GM21825 (cell line): ENCODE results near the gene STT3B.
"Not testable (repeated sequence)": the region's sequence is repeated elsewhere in the genome, so short reads cannot be mapped to it uniquely, and the experiment has no call there.

Experiments used
- ATAC-seq: cut with Tn5 transposase; IDR thresholded peaks from one replicate; pipeline ENCODE4 v1.9.1; 2021; ENCODE audit warnings: mild to moderate bottlenecking, moderate library complexity; ENCODE audit not compliant: unreplicated experiment

STT3B gene

GRCh38 chr3:31532587-31533168 is at the start of gene STT3B:
TSS of gene STT3B (plus strand) at chr3:31532925. CDS start at chr3:31532999, 74 bp downstream.
- ATAC-seq = peak; percentile 51

GRCh38 chr3:31483776-31484175 is 48.9 kb upstream of the STT3B start:
- ATAC-seq = no peak

DNA sequence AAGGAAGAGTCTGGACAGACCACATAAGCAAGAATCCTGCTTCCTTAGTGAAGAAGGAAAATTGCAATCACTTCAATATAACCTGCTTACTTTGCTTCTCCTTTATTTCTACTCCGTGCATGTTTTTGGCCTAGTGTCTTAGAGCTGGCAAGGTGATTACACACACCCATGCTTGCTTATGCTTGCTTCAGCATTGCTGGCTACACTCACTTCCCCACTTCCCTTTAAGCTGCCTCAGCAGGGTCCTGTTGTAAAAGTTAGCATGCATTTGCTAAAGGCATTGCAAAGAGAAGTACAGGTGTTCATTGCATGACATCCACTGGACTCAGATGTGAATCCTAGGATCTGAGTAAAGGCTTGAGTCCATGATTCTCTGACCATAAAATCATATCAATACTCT is 47.5 kb upstream of the STT3B start:
- no peak for ATAC-seq

GRCh38 chr3:31486865-31487533 is 45.7 kb upstream of the STT3B start:
- ATAC-seq = no peak

GRCh38 chr3:31488475-31489017 is 44.2 kb upstream of the STT3B start:
- no peak for ATAC-seq

DNA sequence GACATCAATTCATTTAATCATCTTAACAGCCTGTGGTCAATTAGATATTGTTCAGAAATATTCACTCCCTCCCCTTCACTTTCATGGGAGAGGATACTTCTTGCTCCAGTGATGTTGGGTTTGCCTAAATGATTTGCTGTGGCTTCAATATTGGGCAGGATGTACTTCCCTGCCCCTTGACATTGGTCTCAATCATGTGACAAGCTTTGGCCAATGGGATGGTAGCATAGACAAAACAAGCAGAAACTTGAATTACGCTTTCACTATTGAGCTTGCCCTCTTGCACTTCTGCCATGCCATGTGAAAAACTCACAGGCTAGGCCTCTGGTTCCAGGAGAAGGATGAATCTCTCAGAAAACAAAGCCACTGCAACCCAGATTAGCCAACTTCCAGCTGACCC is 42.2 kb upstream of the STT3B start:
- no peak for ATAC-seq

DNA sequence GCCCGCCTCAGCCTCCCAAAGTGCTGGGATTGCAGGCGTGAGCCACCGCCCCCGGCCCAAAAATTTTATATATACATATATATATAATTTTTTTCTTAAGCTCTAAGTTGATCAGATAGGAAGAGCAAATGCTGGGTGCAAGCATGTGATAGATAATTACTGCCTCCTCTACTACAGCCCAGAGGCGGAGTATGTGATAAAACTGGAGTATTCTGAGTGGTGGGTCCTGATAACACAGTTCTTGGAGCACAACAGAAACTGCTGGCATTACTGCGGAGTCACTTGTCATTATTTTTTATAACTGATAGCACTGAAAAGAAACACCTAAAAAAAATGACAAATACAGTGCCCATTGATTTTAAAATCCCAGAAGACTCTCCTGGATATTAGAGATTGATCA is 41.1 kb upstream of the STT3B start:
- no peak for ATAC-seq

DNA sequence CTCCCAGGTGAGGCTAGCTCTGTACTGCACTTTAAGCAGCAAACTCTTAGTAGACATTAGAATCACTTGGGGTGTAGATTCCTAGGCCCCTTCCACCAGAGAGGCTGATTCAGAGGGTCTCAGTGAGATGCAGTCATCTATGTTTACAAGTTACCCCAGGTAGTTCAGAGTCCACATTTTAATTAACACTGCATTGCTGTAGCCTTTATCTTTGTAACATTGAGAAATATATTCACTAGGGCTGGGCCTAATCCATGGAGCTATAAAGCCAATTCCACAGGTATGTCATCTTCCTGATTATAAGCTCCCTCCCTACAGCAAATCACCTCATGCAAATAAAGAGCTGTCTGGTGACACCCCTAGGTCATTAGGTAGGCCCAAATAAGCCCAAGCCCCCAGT is 39.6 kb upstream of the STT3B start:
- ATAC-seq = no peak

DNA sequence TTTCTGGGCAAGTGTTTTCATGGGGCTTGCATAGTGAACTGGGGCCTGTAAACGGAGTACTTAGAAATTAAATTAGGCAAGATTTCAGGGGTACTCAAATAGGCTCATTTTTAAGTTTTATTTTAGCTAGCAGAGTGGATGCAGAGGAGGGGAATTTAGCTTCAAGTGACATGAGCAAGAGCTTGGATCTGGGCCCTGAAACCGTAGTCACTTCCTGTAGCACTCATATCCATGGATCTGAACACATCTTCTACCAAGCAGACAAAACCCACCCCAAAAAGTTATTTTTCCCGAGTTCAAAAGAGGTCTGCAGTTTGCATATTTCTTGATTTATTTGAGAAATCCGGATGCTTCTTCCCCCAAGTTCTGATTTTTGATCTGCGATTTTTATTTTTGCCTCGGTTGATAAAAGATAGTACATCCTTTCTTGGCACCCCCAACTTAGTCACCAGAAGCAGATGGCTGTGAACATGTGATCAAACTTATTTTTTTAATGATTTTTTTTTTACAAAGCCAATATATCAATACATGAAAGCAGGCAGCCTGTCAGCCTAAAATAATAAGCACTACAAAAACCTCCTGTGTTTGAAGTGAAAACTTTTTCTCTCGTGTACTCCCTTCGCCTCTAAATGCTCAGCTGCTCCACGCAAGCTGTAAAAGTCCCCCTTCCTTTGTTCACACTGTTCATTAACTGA is 36.6 kb upstream of the STT3B start:
- ATAC-seq = no peak

DNA sequence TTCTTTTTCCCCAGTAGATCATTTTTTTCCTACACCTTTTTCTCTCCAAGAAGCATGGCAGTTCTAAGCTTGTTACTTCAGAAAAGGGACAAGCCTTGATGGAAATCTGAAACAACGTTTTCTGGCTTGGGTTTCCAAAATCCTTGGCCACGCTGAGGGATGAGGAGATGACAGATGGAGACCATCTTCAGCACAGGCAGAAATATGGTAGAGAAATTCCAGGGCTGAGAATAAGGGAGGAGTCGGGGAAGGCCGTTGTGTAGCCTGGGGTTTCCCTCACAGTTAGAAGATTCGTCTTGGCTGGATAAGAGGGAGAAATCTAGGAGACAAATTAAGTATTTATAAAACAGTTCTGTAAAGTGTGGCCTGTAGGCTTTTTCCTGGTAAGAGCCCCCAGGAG is 33.9 kb upstream of the STT3B start:
- no peak for ATAC-seq

DNA sequence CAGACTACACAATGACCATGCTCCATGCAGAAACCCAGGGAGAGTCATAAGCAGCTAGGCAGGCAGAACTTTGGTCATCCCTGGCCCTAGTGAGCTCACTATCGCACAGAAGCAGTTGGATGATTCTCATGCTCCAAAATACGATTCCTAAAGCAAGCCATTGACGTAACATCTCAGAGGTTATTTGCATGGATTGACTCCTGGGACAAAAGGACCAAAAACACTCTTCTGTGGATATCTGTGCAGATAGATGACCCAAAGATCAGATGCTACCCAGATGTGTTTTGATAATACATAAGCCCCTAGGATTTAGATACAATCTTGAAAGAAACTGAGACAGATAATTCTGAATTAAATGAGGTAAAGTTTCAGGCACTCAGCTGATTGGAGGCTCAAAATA is 33.4 kb upstream of the STT3B start:
- no peak for ATAC-seq

GRCh38 chr3:31502803-31503221 is 29.9 kb upstream of the STT3B start:
- no peak for ATAC-seq

- no peak for ATAC-seq
These were observed 29.3 kb upstream of the STT3B start for GRCh38 chr3:31503456-31503855.

- ATAC-seq = no peak
These were observed 28.5 kb upstream of the STT3B start for GRCh38 chr3:31504230-31504629.

DNA sequence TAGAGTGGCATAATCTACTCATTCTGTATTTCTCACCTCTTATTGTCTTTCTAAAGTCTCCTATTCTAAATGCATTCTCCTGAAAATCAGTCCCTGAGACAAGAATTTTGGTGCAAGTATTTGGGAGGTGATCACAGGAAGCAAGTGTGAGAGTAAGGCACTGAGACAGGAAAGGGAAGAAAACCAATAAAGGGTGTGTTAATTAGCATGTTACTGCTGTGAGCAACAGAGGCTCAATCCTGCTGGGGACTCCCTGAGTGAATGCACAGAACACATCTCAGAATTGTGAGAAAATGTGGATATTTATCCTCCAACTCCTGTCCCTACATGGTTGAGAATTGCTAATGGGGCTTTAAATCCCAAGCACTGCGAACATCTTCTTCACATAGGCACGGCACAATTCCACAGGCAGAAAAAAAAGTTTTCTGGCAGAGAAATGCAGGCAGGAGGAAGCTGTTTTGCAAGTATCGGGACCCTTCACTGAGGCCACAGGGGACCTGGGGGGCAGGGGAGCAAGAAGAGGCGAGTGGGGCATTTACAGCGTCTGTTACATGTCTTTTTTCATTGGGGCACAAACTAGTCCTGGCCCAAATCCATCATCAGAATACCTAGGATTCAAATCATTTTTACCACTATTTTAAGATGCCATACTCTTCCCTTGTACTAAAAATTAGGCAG is 27.2 kb upstream of the STT3B start:
- ATAC-seq = no peak

- ATAC-seq = not testable (repeated sequence)
These were observed 26.2 kb upstream of the STT3B start for GRCh38 chr3:31506515-31506914.

- ATAC-seq = no peak
These were observed 24.1 kb upstream of the STT3B start for GRCh38 chr3:31508452-31509146.

DNA sequence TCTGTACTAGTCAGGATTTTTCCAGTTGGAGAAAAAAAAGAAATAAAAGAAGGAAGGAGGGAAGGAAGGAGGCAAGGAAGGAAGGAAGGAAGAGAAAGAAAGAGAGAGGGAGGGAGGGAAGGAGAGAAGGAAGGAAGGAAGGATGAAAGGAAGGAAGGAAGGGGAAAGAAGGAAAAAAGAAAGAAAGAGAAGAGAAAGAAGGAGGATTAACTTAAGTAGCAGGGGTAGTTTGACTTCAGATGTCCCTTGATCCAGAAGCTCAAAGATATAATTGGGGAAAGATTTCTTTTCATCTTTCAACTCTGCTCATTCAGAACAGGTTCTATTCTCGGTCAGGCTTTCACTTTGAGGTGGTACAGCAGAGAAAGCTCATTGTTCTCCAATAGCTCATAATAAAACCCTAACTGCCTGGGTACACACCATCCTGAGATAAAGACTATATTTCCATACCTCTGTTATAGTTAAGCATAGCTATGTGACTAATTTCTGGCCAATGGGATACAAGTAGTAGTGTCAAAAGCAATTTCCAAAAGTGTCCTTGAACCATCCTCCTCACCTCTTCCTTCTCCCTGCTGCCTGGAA is 23.5 kb upstream of the STT3B start:
- ATAC-seq = no peak

- no peak for ATAC-seq
These were observed 18.2 kb upstream of the STT3B start for GRCh38 chr3:31514570-31514969.

DNA sequence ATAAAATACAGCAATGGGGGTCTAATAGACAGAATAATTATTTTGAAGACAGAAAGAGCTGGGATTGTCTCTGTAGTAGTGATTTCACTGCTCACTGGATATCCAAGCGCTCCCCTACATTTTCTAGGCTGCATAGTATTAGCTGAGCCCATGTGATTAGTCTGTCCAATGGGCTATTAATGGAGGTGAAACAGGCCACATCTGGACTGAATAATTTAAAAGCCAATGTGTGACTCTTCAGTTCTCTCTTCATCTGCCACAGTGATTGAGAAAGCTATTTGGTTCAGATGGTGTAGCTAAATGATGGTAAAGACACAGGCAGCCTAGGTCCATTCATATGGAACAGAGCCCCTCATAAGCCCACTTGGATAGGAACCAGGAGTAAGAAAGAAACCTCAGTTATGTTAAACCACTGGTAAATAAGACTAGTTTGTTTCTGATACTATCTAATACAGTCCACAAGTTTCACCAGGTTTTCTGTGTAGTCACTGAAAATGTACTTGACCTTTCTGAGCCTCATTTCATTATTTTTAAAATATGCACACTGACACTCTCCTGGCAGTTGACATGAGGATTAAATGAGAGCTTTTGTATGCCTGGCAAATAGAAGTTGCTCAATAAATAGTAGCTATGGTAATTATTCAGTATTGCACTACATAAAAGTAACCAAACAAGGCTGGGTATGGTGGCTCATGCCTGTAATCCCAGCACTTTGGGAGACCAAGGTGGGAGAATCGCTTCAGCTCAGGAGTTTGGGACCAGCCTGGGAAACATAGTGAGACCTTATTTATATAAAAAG is 17.0 kb upstream of the STT3B start:
- ATAC-seq = no peak
